AG09309 (cell line): ENCODE measurements around the gene CIDEA.

ENCODE experiments used
- DNase-seq: peaks from one replicate; pipeline ENCODE4 v3.0.0-alpha.2; 2010; ENCODE audit warnings: low read depth
- H3K4me3 ChIP-seq: 2 replicates; pipeline ENCODE4 v1.5.1; 2011; ENCODE audit warnings: mild to moderate bottlenecking, low read depth, low read length, moderate library complexity; ENCODE audit not compliant: control insufficient read depth
- CTCF ChIP-seq: IDR thresholded peaks from 2 replicates; pipeline ENCODE4 v1.5.1; 2011; ENCODE audit warnings: mild to moderate bottlenecking, low read depth, low read length, inconsistent platforms; ENCODE audit not compliant: insufficient read depth, control insufficient read depth; ENCODE audit errors: missing control alignments

Gene CIDEA

GRCh38 chr18:12248926-12249720 is 5.0 kb upstream of the CIDEA start:
- no peak for DNase-seq
- TF ChIP-seq CTCF, result no peak
- no peak overlapping the region for H3K4me3 ChIP-seq

GRCh38 chr18:12251311-12251710 is 2.9 kb upstream of the CIDEA start:
- H3K4me3 ChIP-seq, result no peak overlapping the region
- DNase-seq, result no peak
- TF ChIP-seq CTCF, result no peak

- TF ChIP-seq CTCF, result no peak
- H3K4me3 ChIP-seq, result no peak overlapping the region
- no peak for DNase-seq
These were observed 2.1 kb upstream of the CIDEA start for GRCh38 chr18:12252061-12252460.

- no peak for TF ChIP-seq CTCF
- no peak overlapping the region for H3K4me3 ChIP-seq
These were observed 1.1 kb upstream of the CIDEA start for GRCh38 chr18:12253027-12253426.

GRCh38 chr18:12253663-12254135 is 462 bp upstream of the CIDEA start:
- no peak for DNase-seq
- H3K4me3 ChIP-seq, result peak overlapping the region; percentile 5
- no peak for TF ChIP-seq CTCF

More at GRCh38 chr18:12253027-12253426, 1.1 kb upstream of the CIDEA start:
- DNase-seq, result no peak

- no peak overlapping the region for H3K4me3 ChIP-seq
- no peak for TF ChIP-seq CTCF
- DNase-seq, result no peak
These were observed 805 bp downstream of the CIDEA start for GRCh38 chr18:12254820-12255511.
